Natural killer cell (primary cell): Measurements from ENCODE around the gene SPIRE1. TPM values are rescaled to one million over a fixed set of nuclear protein-coding genes. Genes with fewer than 3 reads are reported as not detected.

Source experiments
- ATAC-seq, 3 donors: fragments of 150-1000 bp in 2 of 3; fragments of 200-7000 bp in 1 of 3; cut with Tn5 transposase; 1 replicate in 1 of 3; 2 replicates in 2 of 3; pipeline ENCODE4 v1.10.0; 2021; ENCODE audit warnings: mild to moderate bottlenecking in 2 of 3, moderate library complexity in 2 of 3
- DNase-seq, 2 donors: peaks; one replicate each; pipeline versions ENCODE4 v3.0.0 to v3.0.0-alpha.2; 2013 to 2021; ENCODE audit warnings: mixed read lengths in 1 of 2
- H3K27ac ChIP-seq: one replicate; pipeline ENCODE4 v1.5.1; 2013; ENCODE audit warnings: mild to moderate bottlenecking, low read length
- H3K27me3 ChIP-seq: one replicate; pipeline ENCODE4 v1.6.1; 2013; ENCODE audit warnings: low read length; ENCODE audit not compliant: control insufficient read depth, insufficient read depth
- H3K36me3 ChIP-seq: one replicate; pipeline ENCODE4 v1.6.1; 2013; ENCODE audit warnings: low read length; ENCODE audit not compliant: control insufficient read depth, insufficient read depth
- H3K4me1 ChIP-seq: one replicate; pipeline ENCODE4 v1.6.1; 2013; ENCODE audit warnings: low read length; ENCODE audit not compliant: control insufficient read depth, insufficient read depth
- H3K4me3 ChIP-seq: one replicate; pipeline ENCODE4 v1.5.1; 2013; ENCODE audit warnings: low read length
- H3K9me3 ChIP-seq: one replicate; pipeline ENCODE4 v1.6.1; 2013; ENCODE audit warnings: low read length; ENCODE audit not compliant: control insufficient read depth, insufficient read depth
- H3K27ac Mint-ChIP-seq, 2 donors: one replicate each; pipeline ENCODE4 v1.8.0; 2022; ENCODE audit warnings: mild to moderate bottlenecking in 2 of 2, mixed read lengths in 2 of 2, moderate library complexity in 1 of 2
- H3K27me3 Mint-ChIP-seq, 2 donors: one replicate each; pipeline ENCODE4 v1.8.0; 2022; ENCODE audit warnings: low read depth in 2 of 2, mixed read lengths in 2 of 2
- H3K36me3 Mint-ChIP-seq: one replicate; pipeline ENCODE4 v1.8.0; 2022; ENCODE audit warnings: mixed read lengths
- H3K4me1 Mint-ChIP-seq, 2 donors: one replicate each; pipeline ENCODE4 v1.8.0; 2022; ENCODE audit warnings: mixed read lengths in 2 of 2
- H3K4me3 Mint-ChIP-seq: one replicate; pipeline ENCODE4 v1.8.0; 2022; ENCODE audit warnings: mild to moderate bottlenecking, moderate library complexity, mixed read lengths
- H3K9me3 Mint-ChIP-seq, 2 donors: one replicate each; pipeline ENCODE4 v1.8.0; 2022; ENCODE audit warnings: mixed read lengths in 2 of 2
- CTCF ChIP-seq: fragments of 200-600 bp; IDR thresholded peaks from one replicate; pipeline ENCODE4 v1.8.0; 2022; ENCODE audit warnings: antibody characterized with exemption
- WGBS: methylation state at CpG from one replicate; pipeline ENCODE4 v1.1.7; 2013; ENCODE audit warnings: missing lambda C conversion rate; ENCODE audit not compliant: insufficient coverage; 5-methylcytosine and 5-hydroxymethylcytosine counted together
- intact Hi-C: fragments of 100-400 bp; cut with micrococcal nuclease; formaldehyde crosslinking; loops from one replicate; pipeline ENCODE4 v1.14.2; 2022
- total RNA-seq, 4 donors: library from RNA; stranded (reverse); fragments of 120-200 nt in 1 of 4; gene quantifications; one replicate each; pipeline versions ENCODE4 v1.2.3 to v1.2.4, GENCODE V29; 2013 to 2022

Gene SPIRE1
- total RNA-seq, 3 donors from 2014 or later (not counting 1 experiment from before 2014, with no cell fraction given), result 4.8 to 6.7 (median 5.4) TPM

- no peak overlapping the region for H3K27ac Mint-ChIP-seq
- intact Hi-C loops, result no loop called here
- no peaks in the 10 kb centered on the region for H3K27me3 Mint-ChIP-seq
- 86% methylated on average over 3 of the region's 3 CpGs for WGBS
- Histone ChIP-seq H3K9me3 (no peaks in the 10 kb centered on the region), H3K4me1 (peaks cover 3% of the 10 kb centered on the region), H3K27me3 (no peaks in the 10 kb centered on the region), H3K36me3 (peaks cover under 1% of the 10 kb centered on the region), H3K27ac (no peak overlapping the region), H3K4me3 (no peak overlapping the region)
- peaks cover 0 to 9% of the 10 kb centered on the region in 2 donors for H3K4me1 Mint-ChIP-seq
- DNase-seq (no peak), ATAC-seq (no peak)
- H3K36me3 Mint-ChIP-seq, result no peaks in the 10 kb centered on the region
- no peak overlapping the region for H3K4me3 Mint-ChIP-seq
- H3K9me3 Mint-ChIP-seq, result no peaks in the 10 kb centered on the region
- TF ChIP-seq CTCF, result no peak
Observed at GRCh38 chr18:12497839-12498238, 160.1 kb downstream of the SPIRE1 start.

- 55% methylated on average over 2 of the region's 2 CpGs for WGBS
- DNase-seq (no peak), ATAC-seq (no peak)
- Mint-ChIP-seq H3K27me3 (no peaks in the 10 kb centered on the region), H3K4me1 (peaks cover 0 to 5% of the 10 kb centered on the region in 2 donors), H3K27ac (no peak overlapping the region), H3K9me3 (no peaks in the 10 kb centered on the region), H3K4me3 (no peak overlapping the region), H3K36me3 (no peaks in the 10 kb centered on the region)
- Histone ChIP-seq H3K27me3 (no peaks in the 10 kb centered on the region), H3K27ac (no peak overlapping the region), H3K36me3 (peaks cover 2% of the 10 kb centered on the region), H3K4me1 (no peaks in the 10 kb centered on the region), H3K9me3 (no peaks in the 10 kb centered on the region), H3K4me3 (no peak overlapping the region)
- no peak for TF ChIP-seq CTCF
- intact Hi-C loops, result no loop called here
Observed at GRCh38 chr18:12497296-12497695, 160.6 kb downstream of the SPIRE1 start.

GRCh38 chr18:12492907-12493306 is 165.0 kb downstream of the SPIRE1 start:
- Mint-ChIP-seq H3K4me3 (no peak overlapping the region), H3K36me3 (no peaks in the 10 kb centered on the region), H3K4me1 (peaks cover 0 to 5% of the 10 kb centered on the region in 2 donors), H3K27me3 (no peaks in the 10 kb centered on the region), H3K27ac (no peak overlapping the region), H3K9me3 (no peaks in the 10 kb centered on the region)
- Histone ChIP-seq H3K4me1 (no peaks in the 10 kb centered on the region), H3K36me3 (peaks cover 2% of the 10 kb centered on the region), H3K4me3 (no peak overlapping the region), H3K27me3 (no peaks in the 10 kb centered on the region), H3K9me3 (no peaks in the 10 kb centered on the region), H3K27ac (no peak overlapping the region)
- 91% methylated on average over 3 of the region's 5 CpGs for WGBS
- no peak for TF ChIP-seq CTCF
- DNase-seq (no peak), ATAC-seq (no peak)
- intact Hi-C loops, result no loop called here
